Sigmoid colon (tissue), 4 donors: Measurements from ENCODE around the gene PRIMPOL.

Experiments used
- CTCF ChIP-seq, 4 experiments: fragments of 450-650 bp in 3 of 4; fragments of 200-600 bp in 1 of 4; IDR thresholded peaks; one replicate each; pipeline ENCODE4 v1.5.1; 2016 to 2019; ENCODE audit warnings: antibody characterized with exemption in 4 of 4, mild to moderate bottlenecking in 3 of 4, moderate library complexity in 2 of 4
- EP300 ChIP-seq, 4 donors: sonication (generic); formaldehyde crosslinking; IDR thresholded peaks; one replicate each; pipeline ENCODE4 v1.6.1; 2017; ENCODE audit warnings: antibody characterized with exemption in 4 of 4
- POLR2AphosphoS5 ChIP-seq, 4 donors: sonication (generic); formaldehyde crosslinking; IDR thresholded peaks; one replicate each; pipeline ENCODE4 v1.6.1; 2017; ENCODE audit warnings: antibody characterized with exemption in 4 of 4

GRCh38 chr4:184668096-184668495 lies 18.6 kb downstream of the PRIMPOL start:
- TF ChIP-seq CTCF (IDR thresholded peaks at IDR 0.05) (no peak), EP300 (IDR thresholded peaks at IDR 0.05) (no peak), POLR2AphosphoS5 (IDR thresholded peaks at IDR 0.05) (no peak)
